GM12891 (cell line): ENCODE results near the gene LDB2.

Experiments used
- PAX5 ChIP-seq: IDR thresholded peaks from 2 replicates; pipeline ENCODE4 v1.6.1; 2011; ENCODE audit warnings: low read length, moderate library complexity, mild to moderate bottlenecking; ENCODE audit not compliant: insufficient read depth, severe bottlenecking
- POLR2A ChIP-seq: IDR thresholded peaks from 2 replicates; pipeline ENCODE4 v1.6.1; 2011; ENCODE audit warnings: low read depth, low read length, control low read depth
- POLR2AphosphoS5 ChIP-seq: IDR thresholded peaks from 2 replicates; pipeline ENCODE4 v1.6.1; 2011; ENCODE audit warnings: low read depth, low read length, control low read depth
- SPI1 ChIP-seq: IDR thresholded peaks from 2 replicates; pipeline ENCODE4 v1.6.1; 2011; ENCODE audit warnings: low read depth, low read length, control low read depth
- TAF1 ChIP-seq: IDR thresholded peaks from 2 replicates; pipeline ENCODE4 v1.6.1; 2011; ENCODE audit warnings: low read depth, low read length, control low read depth

- no peak for TF ChIP-seq POLR2A
- no peak for TF ChIP-seq POLR2AphosphoS5
- no peak for TF ChIP-seq SPI1
- TF ChIP-seq TAF1: no peak
- no peak for TF ChIP-seq PAX5
These were observed 53.4 kb downstream of the LDB2 start for GRCh38 chr4:16844816-16845586.
